PC-9 (cell line): ENCODE data around the gene WDR7.

ENCODE experiments used
- EZH2 ChIP-seq: fragments of 200-600 bp; sonication (generic); IDR thresholded peaks from 2 replicates; pipeline ENCODE4 v1.8.0; 2017; ENCODE audit warnings: antibody characterized with exemption, low read depth
- TF ChIP-seq, protein P1 (sequence below): fragments of 200-600 bp; sonication (generic); conservative IDR thresholded peaks from 2 replicates; pipeline ENCODE4 v1.6.1; 2017; ENCODE audit warnings: mixed run types, antibody characterized with exemption, mild to moderate bottlenecking, moderate library complexity

DNA sequence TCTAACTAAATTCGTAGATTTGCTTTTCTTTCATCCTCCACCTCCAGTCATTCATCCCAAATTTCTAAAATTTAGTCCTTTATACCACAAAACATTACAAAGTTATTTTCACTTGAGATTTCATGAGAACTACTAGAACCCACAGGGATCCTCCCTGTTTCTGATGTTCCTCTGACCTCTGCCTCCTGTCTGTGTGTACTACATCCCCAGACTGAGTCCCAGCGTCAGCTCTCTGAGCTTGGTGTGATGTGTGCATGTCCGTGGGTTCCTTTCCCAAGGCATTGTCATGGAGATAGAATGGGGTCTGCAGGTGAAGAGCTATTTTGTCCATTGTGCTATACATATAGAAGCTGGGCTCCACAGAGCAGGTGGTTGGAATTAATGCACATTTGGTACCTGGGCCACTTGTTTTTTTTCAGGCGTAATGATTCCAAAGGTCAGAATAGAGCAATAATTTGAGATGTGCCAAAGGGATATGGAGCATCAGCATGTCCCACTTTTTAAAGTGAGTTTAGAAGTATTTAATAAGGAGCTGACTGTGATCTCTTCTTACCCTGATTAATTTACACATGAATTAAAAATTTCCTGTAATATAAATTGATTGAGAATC is 344.5 kb downstream of the WDR7 start:
- TF ChIP-seq EZH2: no peak
- TF ChIP-seq, protein P1, sequence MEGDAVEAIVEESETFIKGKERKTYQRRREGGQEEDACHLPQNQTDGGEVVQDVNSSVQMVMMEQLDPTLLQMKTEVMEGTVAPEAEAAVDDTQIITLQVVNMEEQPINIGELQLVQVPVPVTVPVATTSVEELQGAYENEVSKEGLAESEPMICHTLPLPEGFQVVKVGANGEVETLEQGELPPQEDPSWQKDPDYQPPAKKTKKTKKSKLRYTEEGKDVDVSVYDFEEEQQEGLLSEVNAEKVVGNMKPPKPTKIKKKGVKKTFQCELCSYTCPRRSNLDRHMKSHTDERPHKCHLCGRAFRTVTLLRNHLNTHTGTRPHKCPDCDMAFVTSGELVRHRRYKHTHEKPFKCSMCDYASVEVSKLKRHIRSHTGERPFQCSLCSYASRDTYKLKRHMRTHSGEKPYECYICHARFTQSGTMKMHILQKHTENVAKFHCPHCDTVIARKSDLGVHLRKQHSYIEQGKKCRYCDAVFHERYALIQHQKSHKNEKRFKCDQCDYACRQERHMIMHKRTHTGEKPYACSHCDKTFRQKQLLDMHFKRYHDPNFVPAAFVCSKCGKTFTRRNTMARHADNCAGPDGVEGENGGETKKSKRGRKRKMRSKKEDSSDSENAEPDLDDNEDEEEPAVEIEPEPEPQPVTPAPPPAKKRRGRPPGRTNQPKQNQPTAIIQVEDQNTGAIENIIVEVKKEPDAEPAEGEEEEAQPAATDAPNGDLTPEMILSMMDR: no peak
